Stimulated activated CD8-positive, alpha-beta memory T cell treated with anti-CD3 and anti-CD28 coated beads, Interleukin-12 subunit alpha, Interleukin-12 subunit beta, amount 100 ng/mL, for 24 hours (primary cell): Measurements from ENCODE around the gene LRP1.

ENCODE experiments used
- DNase-seq: peaks from one replicate; pipeline ENCODE4 v3.0.0-alpha.2; 2020; ENCODE audit errors: extremely low read depth

LRP1 gene

DNA sequence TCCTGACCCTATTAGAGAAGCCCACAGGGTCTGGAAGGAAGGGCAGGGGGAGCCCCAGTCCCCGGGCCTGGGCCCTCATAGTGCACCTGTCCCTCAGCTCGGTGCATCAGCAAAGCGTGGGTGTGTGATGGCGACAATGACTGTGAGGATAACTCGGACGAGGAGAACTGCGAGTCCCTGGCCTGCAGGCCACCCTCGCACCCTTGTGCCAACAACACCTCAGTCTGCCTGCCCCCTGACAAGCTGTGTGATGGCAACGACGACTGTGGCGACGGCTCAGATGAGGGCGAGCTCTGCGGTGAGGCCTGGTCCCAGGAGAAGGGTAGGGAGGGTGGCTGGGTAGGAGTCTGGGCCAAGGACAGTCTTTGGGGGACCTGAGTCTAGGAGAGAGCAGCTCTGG, 45.4 kb downstream of the LRP1 start:
- DNase-seq: no peak

- no peak for DNase-seq
Observed at GRCh38 chr12:57175428-57176138, 47.3 kb downstream of the LRP1 start.

GRCh38 chr12:57176139-57176477, 47.8 kb downstream of the LRP1 start:
- DNase-seq: no peak

DNA sequence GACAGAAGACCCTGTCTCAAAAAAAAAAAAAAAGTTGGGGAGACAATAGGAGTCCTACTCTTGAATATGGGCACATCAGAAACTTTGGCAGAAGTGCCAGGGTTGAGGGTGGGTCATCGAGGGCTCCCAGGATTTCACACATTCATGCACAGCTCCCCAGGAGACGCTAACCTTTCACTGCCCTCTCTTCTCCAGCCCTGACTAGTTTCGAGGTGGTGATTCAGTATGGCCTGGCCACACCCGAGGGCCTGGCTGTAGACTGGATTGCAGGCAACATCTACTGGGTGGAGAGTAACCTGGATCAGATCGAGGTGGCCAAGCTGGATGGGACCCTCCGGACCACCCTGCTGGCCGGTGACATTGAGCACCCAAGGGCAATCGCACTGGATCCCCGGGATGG, 48.6 kb downstream of the LRP1 start:
- DNase-seq: no peak

GRCh38 chr12:57177354-57177753, 49.1 kb downstream of the LRP1 start:
- DNase-seq: no peak

DNA sequence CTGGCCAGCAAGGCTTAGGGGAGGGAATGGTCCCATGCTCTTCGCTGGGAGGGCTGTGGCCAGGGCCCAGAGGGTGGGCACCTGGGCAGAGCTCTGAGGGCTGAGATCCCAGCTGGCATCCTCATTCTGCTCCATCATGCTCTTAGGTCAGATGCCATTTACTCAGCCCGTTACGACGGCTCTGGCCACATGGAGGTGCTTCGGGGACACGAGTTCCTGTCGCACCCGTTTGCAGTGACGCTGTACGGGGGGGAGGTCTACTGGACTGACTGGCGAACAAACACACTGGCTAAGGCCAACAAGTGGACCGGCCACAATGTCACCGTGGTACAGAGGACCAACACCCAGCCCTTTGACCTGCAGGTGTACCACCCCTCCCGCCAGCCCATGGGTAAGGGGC, 49.9 kb downstream of the LRP1 start:
- DNase-seq: no peak

DNA sequence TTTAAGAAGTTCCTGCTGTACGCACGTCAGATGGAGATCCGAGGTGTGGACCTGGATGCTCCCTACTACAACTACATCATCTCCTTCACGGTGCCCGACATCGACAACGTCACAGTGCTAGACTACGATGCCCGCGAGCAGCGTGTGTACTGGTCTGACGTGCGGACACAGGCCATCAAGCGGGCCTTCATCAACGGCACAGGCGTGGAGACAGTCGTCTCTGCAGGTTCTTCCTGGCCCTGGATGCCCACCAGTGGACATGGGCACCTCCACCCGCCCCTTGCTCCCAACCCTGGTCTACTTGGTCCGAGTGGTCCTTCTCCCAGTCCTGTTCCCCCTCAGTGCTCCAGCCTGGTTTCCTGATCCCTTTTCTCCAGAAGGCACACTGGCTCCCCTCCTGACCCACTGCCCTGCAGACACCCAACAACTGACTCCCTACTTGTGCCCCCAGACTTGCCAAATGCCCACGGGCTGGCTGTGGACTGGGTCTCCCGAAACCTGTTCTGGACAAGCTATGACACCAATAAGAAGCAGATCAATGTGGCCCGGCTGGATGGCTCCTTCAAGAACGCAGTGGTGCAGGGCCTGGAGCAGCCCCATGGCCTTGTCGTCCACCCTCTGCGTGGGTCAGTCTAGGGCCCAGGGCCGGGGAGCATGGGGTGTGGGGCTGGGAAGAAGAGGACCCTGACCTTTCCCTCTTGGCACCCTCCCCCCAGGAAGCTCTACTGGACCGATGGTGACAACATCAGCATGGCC, 51.2 kb downstream of the LRP1 start:
- DNase-seq: no peak

DNA sequence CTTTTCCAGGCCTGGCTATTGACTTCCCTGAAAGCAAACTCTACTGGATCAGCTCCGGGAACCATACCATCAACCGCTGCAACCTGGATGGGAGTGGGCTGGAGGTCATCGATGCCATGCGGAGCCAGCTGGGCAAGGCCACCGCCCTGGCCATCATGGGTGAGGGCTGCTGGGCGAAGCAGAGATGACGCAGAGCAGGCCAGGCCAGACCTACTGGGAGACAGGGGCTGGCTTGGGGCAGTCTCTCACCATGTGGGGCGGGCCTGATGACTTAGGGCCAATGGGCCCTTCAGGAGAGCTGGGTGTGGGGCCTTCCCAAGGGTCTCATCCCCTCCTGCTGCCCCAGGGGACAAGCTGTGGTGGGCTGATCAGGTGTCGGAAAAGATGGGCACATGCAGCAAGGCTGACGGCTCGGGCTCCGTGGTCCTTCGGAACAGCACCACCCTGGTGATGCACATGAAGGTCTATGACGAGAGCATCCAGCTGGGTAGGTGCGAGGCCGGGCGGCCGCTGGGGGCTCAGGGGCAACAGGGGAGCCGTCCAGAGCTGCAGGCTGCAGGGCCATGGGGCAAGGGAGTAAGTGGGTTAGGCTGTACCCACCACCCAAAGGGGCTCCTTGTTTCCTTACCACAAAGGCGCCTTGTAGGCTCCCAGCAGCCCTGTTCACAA, 52.2 kb downstream of the LRP1 start:
- no peak for DNase-seq

- no peak for DNase-seq
Observed at GRCh38 chr12:57181072-57181471, 52.8 kb downstream of the LRP1 start.

GRCh38 chr12:57181561-57182155, 53.4 kb downstream of the LRP1 start:
- no peak for DNase-seq

- DNase-seq: peak; percentile 35
Observed at GRCh38 chr12:57182918-57183575, 54.8 kb downstream of the LRP1 start.

GRCh38 chr12:57183939-57184725, 55.8 kb downstream of the LRP1 start:
- no peak for DNase-seq

DNA sequence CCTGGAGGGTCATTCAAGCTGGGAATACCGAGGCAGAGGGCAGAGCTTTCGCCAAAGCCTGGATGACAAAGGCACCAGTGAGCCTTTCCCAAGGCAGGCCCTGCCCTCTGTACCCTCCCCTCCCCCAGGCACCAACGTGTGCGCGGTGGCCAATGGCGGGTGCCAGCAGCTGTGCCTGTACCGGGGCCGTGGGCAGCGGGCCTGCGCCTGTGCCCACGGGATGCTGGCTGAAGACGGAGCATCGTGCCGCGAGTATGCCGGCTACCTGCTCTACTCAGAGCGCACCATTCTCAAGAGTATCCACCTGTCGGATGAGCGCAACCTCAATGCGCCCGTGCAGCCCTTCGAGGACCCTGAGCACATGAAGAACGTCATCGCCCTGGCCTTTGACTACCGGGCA, 57.1 kb downstream of the LRP1 start:
- DNase-seq: no peak

- no peak for DNase-seq
Observed at GRCh38 chr12:57185906-57186508, 57.7 kb downstream of the LRP1 start.

GRCh38 chr12:57187222-57188089, 59.2 kb downstream of the LRP1 start:
- no peak for DNase-seq

- DNase-seq: no peak
Observed at GRCh38 chr12:57188090-57188425, 59.8 kb downstream of the LRP1 start.

GRCh38 chr12:57190037-57190436, 61.8 kb downstream of the LRP1 start:
- DNase-seq: no peak

- DNase-seq: no peak
Observed at GRCh38 chr12:57190821-57191220, 62.5 kb downstream of the LRP1 start.

DNA sequence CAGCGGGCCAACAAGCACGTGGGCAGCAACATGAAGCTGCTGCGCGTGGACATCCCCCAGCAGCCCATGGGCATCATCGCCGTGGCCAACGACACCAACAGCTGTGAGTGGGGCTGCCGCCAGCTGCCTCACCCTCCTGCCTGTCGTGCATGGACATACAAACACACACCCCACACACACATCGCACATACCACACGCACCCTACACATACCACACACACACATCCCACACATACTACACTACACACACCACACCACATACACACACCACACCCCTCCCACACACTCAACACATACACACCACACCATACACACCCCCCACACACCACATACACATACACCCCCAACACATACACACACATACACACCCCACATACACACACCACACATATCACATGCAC, 63.1 kb downstream of the LRP1 start:
- no peak for DNase-seq

GRCh38 chr12:57192920-57193319, 64.6 kb downstream of the LRP1 start:
- no peak for DNase-seq
